ENCODE measurements around the gene PTPRN2.

DNA sequence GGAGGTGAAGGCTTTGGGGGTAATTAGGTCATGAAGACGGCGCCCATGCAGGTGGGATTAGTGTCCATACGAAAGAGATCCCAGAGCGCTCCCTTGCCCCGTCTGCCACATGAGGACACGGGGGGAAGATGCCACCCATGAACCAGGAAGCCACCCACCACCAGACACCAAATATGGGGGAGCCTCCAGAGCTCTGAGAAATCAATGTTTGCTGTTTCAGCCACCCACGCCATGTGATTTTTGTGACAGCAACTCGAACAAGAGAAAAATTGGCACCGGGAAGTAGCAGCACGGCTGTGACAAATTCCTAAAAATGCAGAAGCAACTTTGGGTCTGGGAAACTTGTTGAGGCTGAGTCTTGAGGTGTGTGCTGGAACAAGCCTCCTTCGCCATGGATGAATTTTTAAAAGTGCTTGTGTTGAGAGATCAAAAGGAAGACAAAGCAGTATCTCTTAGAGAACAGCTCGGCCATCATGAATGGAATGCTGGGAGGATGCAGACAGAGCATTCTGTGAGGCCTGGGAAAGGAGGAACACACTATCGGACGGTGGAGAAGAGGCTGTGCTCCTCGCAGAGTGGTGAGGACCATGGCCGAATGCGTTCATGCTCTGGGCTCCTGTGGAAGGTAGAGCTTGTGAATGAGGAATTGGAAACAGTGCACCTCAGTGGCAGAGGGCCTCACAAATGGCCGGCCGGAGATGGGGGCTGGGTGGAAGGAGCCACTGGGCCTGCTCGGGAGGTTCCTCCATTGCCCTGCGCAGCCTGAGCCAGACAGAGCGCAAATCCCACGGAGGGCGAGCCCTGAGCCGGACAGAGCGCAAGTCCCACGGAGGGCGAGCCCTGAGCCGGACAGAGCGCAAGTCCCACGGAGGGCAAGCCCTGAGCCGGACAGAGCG lies 277.5 kb downstream of the PTPRN2 start:
- TF ChIP-seq POLR2A (IDR thresholded peaks at IDR 0.05) = no peak
- TF ChIP-seq, protein P1, sequence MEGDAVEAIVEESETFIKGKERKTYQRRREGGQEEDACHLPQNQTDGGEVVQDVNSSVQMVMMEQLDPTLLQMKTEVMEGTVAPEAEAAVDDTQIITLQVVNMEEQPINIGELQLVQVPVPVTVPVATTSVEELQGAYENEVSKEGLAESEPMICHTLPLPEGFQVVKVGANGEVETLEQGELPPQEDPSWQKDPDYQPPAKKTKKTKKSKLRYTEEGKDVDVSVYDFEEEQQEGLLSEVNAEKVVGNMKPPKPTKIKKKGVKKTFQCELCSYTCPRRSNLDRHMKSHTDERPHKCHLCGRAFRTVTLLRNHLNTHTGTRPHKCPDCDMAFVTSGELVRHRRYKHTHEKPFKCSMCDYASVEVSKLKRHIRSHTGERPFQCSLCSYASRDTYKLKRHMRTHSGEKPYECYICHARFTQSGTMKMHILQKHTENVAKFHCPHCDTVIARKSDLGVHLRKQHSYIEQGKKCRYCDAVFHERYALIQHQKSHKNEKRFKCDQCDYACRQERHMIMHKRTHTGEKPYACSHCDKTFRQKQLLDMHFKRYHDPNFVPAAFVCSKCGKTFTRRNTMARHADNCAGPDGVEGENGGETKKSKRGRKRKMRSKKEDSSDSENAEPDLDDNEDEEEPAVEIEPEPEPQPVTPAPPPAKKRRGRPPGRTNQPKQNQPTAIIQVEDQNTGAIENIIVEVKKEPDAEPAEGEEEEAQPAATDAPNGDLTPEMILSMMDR (IDR thresholded peaks at IDR 0.05) = no peak
